Measurements from ENCODE around the gene IYD. TPM values are rescaled to one million over a fixed set of nuclear protein-coding genes. Genes with fewer than 3 reads are reported as not detected.

IYD gene
- total and polyA plus RNA-seq, 9 of the 15 experiments (the other 6 are each of a cell fraction or from before 2014, with no cell fraction given) = not detected

DNA sequence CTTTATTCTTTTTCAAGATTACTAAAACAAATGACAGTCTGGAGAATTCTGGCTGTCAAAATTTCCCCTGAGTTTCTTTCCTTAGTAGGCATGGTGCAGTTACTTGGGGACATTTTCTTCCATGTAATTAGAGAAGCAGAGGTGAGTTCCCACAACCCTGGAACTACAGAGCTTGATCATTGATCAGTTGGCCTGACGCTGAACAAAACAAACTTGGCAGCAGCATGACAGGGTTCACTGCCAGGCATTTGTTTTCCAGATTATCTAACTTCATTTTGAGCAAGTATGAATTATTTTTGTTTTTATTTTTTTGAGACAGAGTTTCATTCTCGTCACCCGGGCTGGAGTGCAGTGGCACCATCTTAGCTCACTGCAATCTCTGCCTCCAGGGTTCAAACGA, 22.6 kb downstream of the IYD start:
- H3K79me2 ChIP-seq (ENCODE audit: control insufficient read depth, insufficient read depth, low read length) = no peaks in the 10 kb centered on the region
- 2% methylated on average over 4 of the region's 4 CpGs for WGBS (ENCODE audit: insufficient coverage, low coverage, missing lambda C conversion rate)
- H4K20me1 ChIP-seq (replicated peaks; ENCODE audit: control insufficient read depth, insufficient read depth, low read length) = no peaks in the 10 kb centered on the region
- CTCF ChIA-PET (ENCODE audit: low intra/inter-chr PET ratio) = interaction anchor here (0.6 kb wide), 1 partner anchor 320 kb away, joined by 4 read pairs; no protein-coding TSS in a partner anchor
- TF ChIP-seq BCOR (IDR thresholded peaks at IDR 0.05) = no peak
- H3K4me3 ChIP-seq = no peak overlapping the region
- intact Hi-C loops (cut with micrococcal nuclease) (loop anchor here (5.0 kb wide), 1 partner anchor 34 kb away; no protein-coding TSS in a partner anchor), in situ Hi-C loops (cut with MboI) (loop anchor here (5.0 kb wide), 1 partner anchor 319 kb away; no protein-coding TSS in a partner anchor)
- H2AFZ ChIP-seq (ENCODE audit: low read depth, low read length) = no peak overlapping the region
- H3K36me3 ChIP-seq (ENCODE audit: control insufficient read depth, insufficient read depth, low read length) = no peaks in the 10 kb centered on the region
- H3K9me1 ChIP-seq (ENCODE audit: control insufficient read depth, insufficient read depth, low read length) = no peaks in the 10 kb centered on the region
- H3K9ac ChIP-seq (ENCODE audit: insufficient read depth in 1 of 2, low read depth in 2 of 2, low read length in 2 of 2) = no peak overlapping the region
- no peak overlapping the region for H3K27ac ChIP-seq (ENCODE audit: extremely low read depth, low read depth, low read length)
- no peaks in the 10 kb centered on the region for H3K4me1 ChIP-seq (replicated peaks in 1 of 2; ENCODE audit: control insufficient read depth in 2 of 2, insufficient read depth in 2 of 2, low read length in 2 of 2)
- POLR2A ChIA-PET = no interaction called here
- no peak overlapping the region for H3K4me2 ChIP-seq (ENCODE audit: insufficient read depth, low read length)
- no peak for ATAC-seq
- no TSS peak for BruUV-seq (replicated peaks)
- no peak for DNase-seq (ENCODE audit: extremely low read depth in 1 of 4, low spot score in 3 of 4)
- FAIRE-seq = no peak
- no peaks in the 10 kb centered on the region for H3K9me3 ChIP-seq (replicated peaks; ENCODE audit: control insufficient read depth, insufficient read depth, low read depth, low read length)
- peaks cover 13 to 32% of the 10 kb centered on the region in 2 experiments; a peak in 4 of 5 replicates for H3K27me3 ChIP-seq (ENCODE audit: control insufficient read depth in 2 of 2, insufficient read depth in 2 of 2, low read length in 2 of 2)

GRCh38 chr6:150391890-150392289, 23.1 kb downstream of the IYD start:
- Histone ChIP-seq H3K4me2 (ENCODE audit: insufficient read depth, low read length) (no peak overlapping the region), H3K27ac (ENCODE audit: extremely low read depth, low read depth, low read length) (no peak overlapping the region)
- TF ChIP-seq EGR1 (conservative IDR thresholded peaks at IDR 0.05) (no peak), BCOR (IDR thresholded peaks at IDR 0.05) (no peak), BDP1 (IDR thresholded peaks at IDR 0.05; ENCODE audit: insufficient read depth, insufficient read length) (no peak), ZNF224 (CRISPR knock-in tag; IDR thresholded peaks at IDR 0.05) (no peak), KAT7 (CRISPR knock-in tag; IDR thresholded peaks at IDR 0.05; ENCODE audit: borderline replicate concordance) (no peak), SOX6 (IDR thresholded peaks at IDR 0.05) (no peak), NFIX (CRISPR knock-in tag; IDR thresholded peaks at IDR 0.05; ENCODE audit: low read depth) (no peak), SNIP1 (IDR thresholded peaks at IDR 0.05; ENCODE audit: low read depth) (no peak), NR2C1 (IDR thresholded peaks at IDR 0.05) (no peak), NR2C1 (tag; IDR thresholded peaks at IDR 0.05) (no peak), CBX1 (IDR thresholded peaks at IDR 0.05; ENCODE audit: low read depth) (no peak), MTA1 (IDR thresholded peaks at IDR 0.05; ENCODE audit: borderline replicate concordance) (no peak), E4F1 (CRISPR knock-in tag; IDR thresholded peaks at IDR 0.05; ENCODE audit: borderline replicate concordance) (no peak), PCBP1 (IDR thresholded peaks at IDR 0.05; ENCODE audit: low read depth, low read length, poor library complexity, severe bottlenecking) (no peak), C11orf30 (IDR thresholded peaks at IDR 0.05; ENCODE audit: low read depth) (no peak), ARHGAP35 (IDR thresholded peaks at IDR 0.05; ENCODE audit: partially characterized antibody) (no peak), SMAD4 (CRISPR knock-in tag; conservative IDR thresholded peaks at IDR 0.05) (no peak)

More at GRCh38 chr6:150391890-150392289, 23.1 kb downstream of the IYD start:
- no peak for ATAC-seq
- Histone ChIP-seq H3K9me3 (replicated peaks; ENCODE audit: control insufficient read depth, insufficient read depth, low read depth, low read length) (no peaks in the 10 kb centered on the region), H3K36me3 (ENCODE audit: control insufficient read depth, insufficient read depth, low read length) (no peaks in the 10 kb centered on the region), H3K4me1 (replicated peaks in 1 of 2; ENCODE audit: control insufficient read depth in 2 of 2, insufficient read depth in 2 of 2, low read length in 2 of 2) (no peaks in the 10 kb centered on the region), H3K4me3 (no peak overlapping the region), H4K20me1 (replicated peaks; ENCODE audit: control insufficient read depth, insufficient read depth, low read length) (no peaks in the 10 kb centered on the region), H3K9ac (ENCODE audit: insufficient read depth in 1 of 2, low read depth in 2 of 2, low read length in 2 of 2) (no peak overlapping the region), H2AFZ (ENCODE audit: low read depth, low read length) (no peak overlapping the region), H3K27me3 (ENCODE audit: control insufficient read depth in 2 of 2, insufficient read depth in 2 of 2, low read length in 2 of 2) (peaks cover 13 to 32% of the 10 kb centered on the region in 2 experiments; a peak in 4 of 5 replicates), H3K79me2 (ENCODE audit: control insufficient read depth, insufficient read depth, low read length) (no peaks in the 10 kb centered on the region), H3K9me1 (ENCODE audit: control insufficient read depth, insufficient read depth, low read length) (no peaks in the 10 kb centered on the region)
- ChIA-PET CTCF (ENCODE audit: low intra/inter-chr PET ratio) (interaction anchor here (0.6 kb wide), 1 partner anchor 321 kb away, joined by 4 read pairs; no protein-coding TSS in a partner anchor), POLR2A (interaction anchor here (0.6 kb wide), 1 partner anchor 350 kb away, joined by 5 read pairs; no protein-coding TSS in a partner anchor)
- 0% methylated on average over 3 of the region's 3 CpGs for WGBS (ENCODE audit: insufficient coverage, low coverage, missing lambda C conversion rate)
- BruUV-seq (replicated peaks) = no TSS peak
- no peak for FAIRE-seq
- in situ Hi-C loops (cut with MboI) = loop anchor here (5.0 kb wide), 1 partner anchor 320 kb away; no protein-coding TSS in a partner anchor
- intact Hi-C loops (cut with micrococcal nuclease) = loop anchor here (5.0 kb wide), 1 partner anchor 35 kb away; no protein-coding TSS in a partner anchor
- no peak for DNase-seq (ENCODE audit: extremely low read depth in 1 of 4, low spot score in 3 of 4)

Data from K562 (cell line).